BE2C (cell line): ENCODE results near the gene TEDC2.
"Not testable (repeated sequence)": the region's sequence is repeated elsewhere in the genome, so short reads cannot be mapped to it uniquely, and the experiment has no call there.

ENCODE experiments used
- DNase-seq: peaks from one replicate; pipeline ENCODE4 v3.0.0-alpha.2; 2020
- H3K27me3 ChIP-seq: fragments of 250-450 bp; sonication (Bioruptor Pico); 2 replicates; pipeline ENCODE4 v1.5.1; 2020; ENCODE audit warnings: mild to moderate bottlenecking
- H3K36me3 ChIP-seq: fragments of 250-450 bp; sonication (Bioruptor Pico); 2 replicates; pipeline ENCODE4 v1.5.1; 2020; ENCODE audit warnings: mild to moderate bottlenecking
- H3K4me1 ChIP-seq: fragments of 250-450 bp; sonication (Bioruptor Pico); 2 replicates; pipeline ENCODE4 v1.5.1; 2020
- H3K4me3 ChIP-seq: 2 replicates; pipeline ENCODE4 v1.5.1; 2011; ENCODE audit warnings: low read depth, low read length
- H3K9me3 ChIP-seq: fragments of 250-450 bp; sonication (Bioruptor Pico); 2 replicates; pipeline ENCODE4 v1.5.1; 2020
- CTCF ChIP-seq: IDR thresholded peaks from 2 replicates; pipeline ENCODE4 v1.5.1; 2012; ENCODE audit warnings: mild to moderate bottlenecking, low read depth, low read length

TEDC2 gene

GRCh38 chr16:2437032-2437790, 22.7 kb upstream of the TEDC2 start:
- Histone ChIP-seq H3K9me3 (no peaks in the 10 kb centered on the region), H3K4me1 (no peaks in the 10 kb centered on the region), H3K4me3 (no peak overlapping the region), H3K27me3 (no peaks in the 10 kb centered on the region), H3K36me3 (peaks cover 86% of the 10 kb centered on the region)
- DNase-seq: no peak
- no peak for TF ChIP-seq CTCF

- H3K4me3 ChIP-seq: no peak overlapping the region
- H3K36me3 ChIP-seq: peaks cover 78% of the 10 kb centered on the region
- TF ChIP-seq CTCF: no peak
- no peaks in the 10 kb centered on the region for H3K4me1 ChIP-seq
- no peaks in the 10 kb centered on the region for H3K27me3 ChIP-seq
- no peak for DNase-seq
- no peaks in the 10 kb centered on the region for H3K9me3 ChIP-seq
Measured at GRCh38 chr16:2438121-2438520, 21.8 kb upstream of the TEDC2 start.

- no peaks in the 10 kb centered on the region for H3K4me1 ChIP-seq
- no peaks in the 10 kb centered on the region for H3K9me3 ChIP-seq
- no peak for TF ChIP-seq CTCF
- no peaks in the 10 kb centered on the region for H3K27me3 ChIP-seq
- no peak for DNase-seq
- peaks cover 74% of the 10 kb centered on the region for H3K36me3 ChIP-seq
- no peak overlapping the region for H3K4me3 ChIP-seq
Measured at GRCh38 chr16:2439598-2439997, 20.3 kb upstream of the TEDC2 start.

- H3K9me3 ChIP-seq, H3K4me3 ChIP-seq, DNase-seq, H3K4me1 ChIP-seq, H3K27me3 ChIP-seq: not testable (repeated sequence)
- peaks cover 80% of the 10 kb centered on the region for H3K36me3 ChIP-seq
Measured at GRCh38 chr16:2441143-2441804, 18.6 kb upstream of the TEDC2 start.

- no peaks in the 10 kb centered on the region for H3K27me3 ChIP-seq
- peaks cover 78% of the 10 kb centered on the region for H3K36me3 ChIP-seq
- H3K4me3 ChIP-seq: no peak overlapping the region
- no peak for TF ChIP-seq CTCF
- DNase-seq: no peak
- no peaks in the 10 kb centered on the region for H3K9me3 ChIP-seq
- no peaks in the 10 kb centered on the region for H3K4me1 ChIP-seq
Measured at GRCh38 chr16:2443555-2443954, 16.4 kb upstream of the TEDC2 start.

GRCh38 chr16:2447920-2448583, 11.9 kb upstream of the TEDC2 start:
- Histone ChIP-seq H3K4me3 (no peak overlapping the region), H3K4me1 (no peaks in the 10 kb centered on the region), H3K9me3 (no peaks in the 10 kb centered on the region), H3K27me3 (no peaks in the 10 kb centered on the region), H3K36me3 (peaks cover 90% of the 10 kb centered on the region)
- TF ChIP-seq CTCF: no peak
- DNase-seq: no peak
